WI38 (cell line): Measurements from ENCODE around the gene TEPSIN.

Source experiments
- H3K4me3 ChIP-seq: 2 replicates; pipeline ENCODE4 v1.5.1; 2011; ENCODE audit warnings: low read depth, mild to moderate bottlenecking, control low read depth, low read length
- TF ChIP-seq, protein P1 (sequence below): IDR thresholded peaks from 2 replicates; pipeline ENCODE4 v1.5.1; 2012; ENCODE audit warnings: low read depth, mild to moderate bottlenecking, control low read depth, low read length

The TEPSIN gene

DNA sequence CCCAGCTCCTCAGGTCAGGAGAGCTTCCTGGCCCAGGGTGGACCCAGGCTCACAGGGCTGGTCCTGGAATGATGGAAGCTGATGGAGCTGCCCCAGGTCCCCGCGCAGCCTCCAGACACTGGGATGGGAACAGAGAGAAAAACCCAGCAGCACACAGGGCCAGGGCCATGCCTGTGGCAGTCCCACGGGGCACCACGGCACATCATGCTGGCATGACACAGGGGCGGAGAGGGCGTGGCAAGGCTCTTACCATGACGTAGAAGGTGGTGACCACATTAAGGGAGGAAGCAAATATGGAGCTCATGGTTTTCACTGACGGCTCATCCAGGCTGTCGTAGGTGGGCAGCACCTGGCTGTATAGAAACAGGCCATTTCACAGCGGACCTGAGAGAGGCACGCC, 37.9 kb upstream of the TEPSIN start:
- TF ChIP-seq, protein P1, sequence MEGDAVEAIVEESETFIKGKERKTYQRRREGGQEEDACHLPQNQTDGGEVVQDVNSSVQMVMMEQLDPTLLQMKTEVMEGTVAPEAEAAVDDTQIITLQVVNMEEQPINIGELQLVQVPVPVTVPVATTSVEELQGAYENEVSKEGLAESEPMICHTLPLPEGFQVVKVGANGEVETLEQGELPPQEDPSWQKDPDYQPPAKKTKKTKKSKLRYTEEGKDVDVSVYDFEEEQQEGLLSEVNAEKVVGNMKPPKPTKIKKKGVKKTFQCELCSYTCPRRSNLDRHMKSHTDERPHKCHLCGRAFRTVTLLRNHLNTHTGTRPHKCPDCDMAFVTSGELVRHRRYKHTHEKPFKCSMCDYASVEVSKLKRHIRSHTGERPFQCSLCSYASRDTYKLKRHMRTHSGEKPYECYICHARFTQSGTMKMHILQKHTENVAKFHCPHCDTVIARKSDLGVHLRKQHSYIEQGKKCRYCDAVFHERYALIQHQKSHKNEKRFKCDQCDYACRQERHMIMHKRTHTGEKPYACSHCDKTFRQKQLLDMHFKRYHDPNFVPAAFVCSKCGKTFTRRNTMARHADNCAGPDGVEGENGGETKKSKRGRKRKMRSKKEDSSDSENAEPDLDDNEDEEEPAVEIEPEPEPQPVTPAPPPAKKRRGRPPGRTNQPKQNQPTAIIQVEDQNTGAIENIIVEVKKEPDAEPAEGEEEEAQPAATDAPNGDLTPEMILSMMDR = no peak

DNA sequence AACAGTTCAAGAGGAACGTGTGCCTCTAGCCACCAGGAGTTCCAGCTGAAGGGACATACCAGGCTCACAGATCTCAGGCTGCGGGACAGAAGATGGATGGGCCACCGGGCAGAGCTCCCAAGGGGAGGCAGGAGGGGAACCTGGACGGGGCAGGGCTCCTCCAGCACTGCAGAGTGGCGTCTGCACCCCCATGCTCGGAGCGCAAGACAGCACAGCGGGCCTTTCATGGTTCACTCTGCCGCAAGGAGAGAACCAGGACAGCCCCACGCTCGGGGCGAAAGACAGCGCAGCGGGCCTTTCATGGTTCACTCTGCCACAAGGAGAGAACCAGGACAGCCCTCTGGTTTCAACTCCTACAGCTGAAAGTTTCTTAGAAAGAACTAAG, 35.6 kb upstream of the TEPSIN start:
- H3K4me3 ChIP-seq = no peak overlapping the region
- TF ChIP-seq, protein P1 = no peak

More for the DNA sequence above, 37.9 kb upstream of the TEPSIN start:
- H3K4me3 ChIP-seq = no peak overlapping the region

DNA sequence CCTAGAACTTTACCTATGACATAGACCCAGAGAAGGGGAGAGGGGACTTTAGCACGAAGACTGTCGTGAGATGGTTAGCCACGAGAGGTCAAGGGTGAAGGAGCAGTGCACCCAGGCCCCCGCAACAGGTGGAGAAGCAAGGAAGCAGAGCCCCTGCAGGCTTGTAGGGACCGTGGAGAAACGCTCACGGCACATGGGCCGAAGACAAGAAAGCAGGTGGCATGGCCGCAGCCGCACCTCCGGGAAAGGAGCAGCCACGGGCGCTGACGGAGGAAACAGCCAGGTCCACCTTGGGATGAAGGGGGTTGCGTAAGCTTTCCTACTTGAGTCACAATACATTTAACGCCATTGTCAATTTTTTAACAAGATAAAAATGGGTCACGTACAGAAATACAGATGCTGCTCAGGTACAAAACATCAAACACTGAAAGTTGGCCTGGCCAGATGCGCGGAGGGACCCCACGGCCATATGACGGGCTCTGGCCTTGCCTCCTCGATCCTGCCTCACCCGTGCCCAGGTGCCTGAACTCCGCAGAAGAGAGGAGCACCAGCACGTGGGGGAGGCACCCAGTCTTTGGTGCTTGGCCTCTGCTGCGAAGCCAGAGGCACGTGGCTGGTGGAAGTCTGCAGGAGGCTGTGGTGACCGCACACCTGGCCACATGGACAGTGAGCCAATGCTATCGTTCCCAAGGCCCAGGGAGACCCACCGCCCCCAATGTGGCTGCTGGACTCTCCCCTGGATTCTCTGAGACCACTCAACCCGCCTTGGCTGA, 35.0 kb upstream of the TEPSIN start:
- TF ChIP-seq, protein P1 = no peak
- H3K4me3 ChIP-seq = no peak overlapping the region

DNA sequence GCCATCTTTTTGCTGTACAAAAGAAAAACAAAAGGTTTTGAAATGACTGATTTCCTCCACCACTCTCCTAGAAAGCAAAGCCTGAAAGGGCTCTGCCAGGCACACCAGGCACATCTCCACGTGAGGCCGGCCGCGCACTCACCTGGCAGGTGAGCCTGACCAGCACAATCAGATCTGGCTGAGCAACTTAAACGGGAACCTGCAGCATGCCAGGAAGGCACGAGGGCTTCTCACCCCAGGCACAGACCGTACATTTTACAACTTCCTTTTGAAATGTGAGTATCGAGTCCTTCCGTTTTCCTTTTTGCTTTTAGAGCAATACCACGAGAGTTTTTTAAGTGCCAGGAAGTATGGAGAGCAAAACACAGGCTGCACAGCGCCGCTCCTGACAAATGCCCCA, 33.8 kb upstream of the TEPSIN start:
- TF ChIP-seq, protein P1 = no peak
- H3K4me3 ChIP-seq = no peak overlapping the region

DNA sequence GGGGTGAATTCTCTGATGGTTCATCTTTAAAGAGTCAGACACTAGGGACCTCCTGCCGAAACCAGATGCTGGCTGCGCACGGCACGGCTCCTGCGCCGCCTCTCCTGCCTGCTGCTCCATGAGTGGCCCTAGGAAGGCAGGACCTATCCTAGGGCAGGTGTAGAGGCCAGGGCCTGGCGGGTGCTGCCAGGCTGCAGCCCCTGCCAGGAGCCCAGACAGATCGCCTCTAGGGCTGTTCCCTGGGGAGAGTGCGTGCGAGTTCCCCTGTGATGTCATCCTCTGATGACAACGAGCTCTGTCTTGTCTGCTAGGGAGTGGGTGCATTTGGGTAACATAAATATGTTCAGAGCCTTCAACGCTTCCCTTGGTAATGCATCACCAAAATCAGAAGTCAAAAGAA, 32.4 kb upstream of the TEPSIN start:
- TF ChIP-seq, protein P1 = no peak

DNA sequence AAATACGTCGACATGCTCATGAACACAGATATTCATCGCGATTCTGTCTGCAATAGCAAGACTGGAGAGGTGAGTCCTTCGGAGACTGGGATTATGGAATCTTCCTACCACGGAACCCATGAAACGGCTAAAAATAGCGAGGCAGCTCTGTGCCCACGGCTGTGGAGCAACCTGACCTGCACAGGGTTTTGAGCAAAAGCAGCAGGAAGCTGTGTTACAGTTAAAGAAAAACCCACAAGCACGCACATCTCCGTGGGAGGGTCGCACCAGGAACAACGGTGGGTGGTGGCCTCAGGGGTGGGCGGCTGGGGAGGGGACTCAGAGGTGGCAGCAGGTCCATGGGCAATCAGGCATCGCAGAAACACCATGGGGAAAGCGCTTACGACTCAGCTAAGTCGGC, 31.4 kb upstream of the TEPSIN start:
- TF ChIP-seq, protein P1 = no peak
- H3K4me3 ChIP-seq = no peak overlapping the region

More for the DNA sequence above, 32.4 kb upstream of the TEPSIN start:
- H3K4me3 ChIP-seq = no peak overlapping the region

DNA sequence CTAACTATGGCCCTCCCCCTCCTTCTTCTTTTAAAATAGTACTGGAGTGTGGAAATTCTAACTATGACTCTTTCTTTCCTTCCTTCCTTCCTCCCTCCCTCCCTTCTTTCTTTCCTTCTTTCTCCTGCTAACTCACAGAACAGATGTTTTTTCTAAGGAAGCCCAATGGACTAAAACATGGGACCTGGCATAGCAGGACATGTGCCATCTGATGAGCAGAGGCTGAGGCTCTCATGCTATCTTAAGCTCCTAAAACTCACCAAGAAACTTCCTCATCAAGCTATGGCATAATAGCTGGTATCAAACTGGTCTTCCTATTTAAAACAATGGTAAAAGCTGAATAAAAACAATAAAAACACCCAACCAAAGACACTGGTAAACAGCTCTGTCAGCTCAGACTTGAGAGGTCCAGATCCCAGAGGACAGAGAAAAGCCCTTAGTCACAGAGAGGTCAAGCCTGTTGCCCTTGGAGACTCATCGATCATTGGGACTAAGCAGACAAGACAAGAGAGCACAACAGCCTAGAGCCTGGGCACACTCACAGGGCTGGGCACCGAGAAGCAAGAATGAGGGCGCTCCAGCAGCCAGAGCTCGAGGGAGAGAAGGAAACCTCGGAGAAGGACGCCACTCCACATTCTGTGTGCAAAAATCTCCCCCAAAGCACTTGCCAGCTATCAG, 28.7 kb upstream of the TEPSIN start:
- no peak overlapping the region for H3K4me3 ChIP-seq
- TF ChIP-seq, protein P1 = no peak
